WTC11 (cell line): ENCODE results near the gene EXOC6. TPM values are rescaled to one million over a fixed set of nuclear protein-coding genes. Genes with fewer than 3 reads are reported as not detected.
A peak's percentile ranks its signal among the peaks of the same experiment; 100 is the strongest.

Source experiments
- ATAC-seq: fragments of 200-7000 bp; cut with Tn5 transposase; 2 replicates; pipeline ENCODE4 v1.10.0; 2021; ENCODE audit warnings: mild to moderate bottlenecking, moderate library complexity
- CTCF ChIA-PET: fragments of 300-600 bp; sonication (Branson Sonifier 250); formaldehyde crosslinking; loops from one replicate; lab custom pipeline; 2021; ENCODE audit warnings: antibody characterized with exemption; lab: Charles Lee
- POLR2A ChIA-PET: fragments of 350-600 bp; sonication (Branson Sonifier 250); formaldehyde crosslinking; loops from one replicate; lab custom pipeline; 2021; ENCODE audit warnings: antibody characterized with exemption; lab: Charles Lee
- DNase-seq: peaks from one replicate; pipeline ENCODE4 v3.0.0; 2021; ENCODE audit warnings: low spot score
- H3K27ac Mint-ChIP-seq: 2 replicates; pipeline ENCODE4 v1.8.0; 2021; ENCODE audit warnings: mixed read lengths
- H3K27me3 Mint-ChIP-seq: 2 replicates; pipeline ENCODE4 v1.8.0; 2021; ENCODE audit warnings: low read depth, mild to moderate bottlenecking, moderate library complexity, mixed read lengths
- H3K36me3 Mint-ChIP-seq: 2 replicates; pipeline ENCODE4 v1.8.0; 2021; ENCODE audit warnings: mixed read lengths
- H3K4me1 Mint-ChIP-seq: 2 replicates; pipeline ENCODE4 v1.8.0; 2022; ENCODE audit warnings: mixed read lengths
- H3K4me3 Mint-ChIP-seq: 2 replicates; pipeline ENCODE4 v1.8.0; 2021; ENCODE audit warnings: mild to moderate bottlenecking, moderate library complexity, mixed read lengths
- H3K9me3 Mint-ChIP-seq: 2 replicates; pipeline ENCODE4 v1.8.0; 2021; ENCODE audit warnings: mixed read lengths
- CBFB ChIP-seq: sonication (generic); formaldehyde crosslinking; IDR thresholded peaks from 2 replicates; pipeline ENCODE4 v1.8.1; 2022; ENCODE audit warnings: mild to moderate bottlenecking, low read depth, missing genetic modification reagents
- EMX1 ChIP-seq: fragments of 250-450 bp; sonication (Bioruptor Pico); IDR thresholded peaks from 2 replicates; pipeline ENCODE4 v1.8.0; 2021; ENCODE audit warnings: mild to moderate bottlenecking
- GABPB1 ChIP-seq: sonication (generic); formaldehyde crosslinking; IDR thresholded peaks from 2 replicates; pipeline ENCODE4 v1.8.1; 2023; ENCODE audit warnings: mild to moderate bottlenecking, missing genetic modification reagents
- GRHL2 ChIP-seq: fragments of 250-450 bp; sonication (Bioruptor Pico); IDR thresholded peaks from 2 replicates; pipeline ENCODE4 v1.8.0; 2022; ENCODE audit warnings: mild to moderate bottlenecking, moderate library complexity; ENCODE audit not compliant: insufficient replicate concordance, severe bottlenecking
- KAT7 ChIP-seq: sonication (generic); formaldehyde crosslinking; IDR thresholded peaks from 2 replicates; pipeline ENCODE4 v1.8.1; 2023; ENCODE audit warnings: missing genetic modification reagents, mild to moderate bottlenecking, borderline replicate concordance
- NFE2L1 ChIP-seq: sonication (generic); formaldehyde crosslinking; IDR thresholded peaks from 2 replicates; pipeline ENCODE4 v1.8.1; 2023; ENCODE audit warnings: missing genetic modification reagents
- NR1H2 ChIP-seq: sonication (generic); formaldehyde crosslinking; IDR thresholded peaks from 2 replicates; pipeline ENCODE4 v1.9.0; 2021; ENCODE audit warnings: mild to moderate bottlenecking, moderate library complexity, missing genetic modification reagents
- OVOL2 ChIP-seq: fragments of 250-450 bp; sonication (Bioruptor Pico); IDR thresholded peaks from 2 replicates; pipeline ENCODE4 v1.9.0; 2021; ENCODE audit warnings: mild to moderate bottlenecking, borderline replicate concordance
- RORB ChIP-seq: fragments of 250-450 bp; sonication (Bioruptor Pico); IDR thresholded peaks from 2 replicates; pipeline ENCODE4 v1.9.0; 2021; ENCODE audit warnings: mild to moderate bottlenecking
- SMAD4 ChIP-seq: sonication (generic); formaldehyde crosslinking; IDR thresholded peaks from 2 replicates; pipeline ENCODE4 v1.8.0; 2022; ENCODE audit warnings: mild to moderate bottlenecking, missing genetic modification reagents
- total RNA-seq: library from RNA; stranded (reverse); gene quantifications from 3 replicates; pipeline ENCODE4 v1.2.3, GENCODE V29; 2021
- TF ChIP-seq, protein P1 (sequence below): fragments of 200-600 bp; IDR thresholded peaks from 2 replicates; pipeline ENCODE4 v1.8.0; 2022; ENCODE audit warnings: antibody characterized with exemption
- TF ChIP-seq, protein P2 (sequence below): sonication (generic); formaldehyde crosslinking; IDR thresholded peaks from 2 replicates; pipeline ENCODE4 v1.8.1; 2022; ENCODE audit warnings: mild to moderate bottlenecking, missing genetic modification reagents, moderate library complexity, borderline replicate concordance
- TF ChIP-seq, protein P3 (sequence below): sonication (generic); formaldehyde crosslinking; IDR thresholded peaks from 2 replicates; pipeline ENCODE4 v1.8.0; 2023; ENCODE audit warnings: mild to moderate bottlenecking, missing genetic modification reagents
- TF ChIP-seq, protein P4 (sequence below): sonication (generic); formaldehyde crosslinking; IDR thresholded peaks from 2 replicates; pipeline ENCODE4 v1.8.0; 2022; ENCODE audit warnings: mild to moderate bottlenecking, missing genetic modification reagents
- TF ChIP-seq, protein P5 (sequence below): sonication (generic); formaldehyde crosslinking; IDR thresholded peaks from 2 replicates; pipeline ENCODE4 v1.8.1; 2023; ENCODE audit warnings: mild to moderate bottlenecking, missing genetic modification reagents, moderate library complexity
- TF ChIP-seq, protein P6 (sequence below): fragments of 250-450 bp; sonication (Bioruptor Pico); IDR thresholded peaks from 2 replicates; pipeline ENCODE4 v2.1.2; 2022; ENCODE audit warnings: mild to moderate bottlenecking, moderate library complexity
- TF ChIP-seq, protein P7 (sequence below): sonication (generic); formaldehyde crosslinking; IDR thresholded peaks from 2 replicates; pipeline ENCODE4 v1.8.0; 2022; ENCODE audit warnings: mild to moderate bottlenecking, missing genetic modification reagents
- TF ChIP-seq, protein P8 (sequence below): fragments of 250-450 bp; sonication (Bioruptor Pico); IDR thresholded peaks from 2 replicates; pipeline ENCODE4 v1.9.0; 2021; ENCODE audit warnings: mild to moderate bottlenecking

EXOC6 gene
- total RNA-seq, 1 experiment from 2014 or later, result 5.0 TPM

DNA sequence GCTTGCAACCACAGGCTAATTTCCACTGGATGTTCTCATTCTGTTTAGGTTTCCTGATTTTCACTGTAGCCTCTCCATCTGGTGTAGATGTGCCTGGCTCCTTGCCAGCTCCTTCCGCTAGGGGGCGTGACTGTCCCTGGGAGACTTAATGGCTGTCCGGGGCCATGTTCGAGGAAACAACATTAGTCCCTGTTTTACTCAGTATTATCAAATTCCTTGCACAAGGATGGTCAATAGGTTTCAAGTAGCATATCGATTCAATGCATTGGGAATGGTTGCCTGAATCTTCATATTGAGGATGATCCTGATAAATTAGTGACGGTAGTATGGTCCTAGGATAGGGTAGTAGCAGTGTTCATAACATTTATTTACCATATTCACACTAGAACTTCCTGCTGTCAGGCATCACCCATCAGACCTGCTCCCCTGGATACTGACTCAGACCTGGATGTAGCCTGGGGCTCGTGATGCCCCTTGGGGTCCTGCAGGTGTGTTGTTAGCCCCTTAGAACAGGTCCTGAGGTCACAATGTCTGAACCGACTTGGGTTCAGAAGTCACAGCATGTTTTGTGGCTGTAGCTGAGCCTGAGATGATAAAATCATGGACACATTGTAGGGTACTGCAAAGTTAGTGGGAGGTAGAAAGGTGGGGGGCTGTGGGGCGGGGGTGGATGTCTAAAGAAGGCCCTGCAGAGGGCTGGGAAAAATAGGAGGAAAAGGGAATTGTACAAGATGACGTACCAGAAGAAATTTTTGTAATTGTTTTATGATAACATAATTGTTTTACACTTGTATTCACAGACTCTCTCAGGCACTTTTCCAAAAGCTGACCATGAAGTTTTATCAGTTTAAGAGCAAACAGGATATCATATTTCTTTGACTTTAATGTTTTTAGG is 8.9 kb upstream of the EXOC6 start:
- no peak overlapping the region for H3K27ac Mint-ChIP-seq
- H3K27me3 Mint-ChIP-seq, result no peaks in the 10 kb centered on the region; the same call in 1 of the 2 replicates
- H3K4me3 Mint-ChIP-seq, result no peak overlapping the region
- DNase-seq, result peak; percentile 89
- H3K9me3 Mint-ChIP-seq, result no peaks in the 10 kb centered on the region
- H3K4me1 Mint-ChIP-seq, result peaks cover 11% of the 10 kb centered on the region
- peak; percentile 88 for ATAC-seq
- POLR2A ChIA-PET, result no interaction called here
- no peaks in the 10 kb centered on the region for H3K36me3 Mint-ChIP-seq
- no peak for TF ChIP-seq GABPB1 (CRISPR knock-in tag)
- TF ChIP-seq, protein P1, sequence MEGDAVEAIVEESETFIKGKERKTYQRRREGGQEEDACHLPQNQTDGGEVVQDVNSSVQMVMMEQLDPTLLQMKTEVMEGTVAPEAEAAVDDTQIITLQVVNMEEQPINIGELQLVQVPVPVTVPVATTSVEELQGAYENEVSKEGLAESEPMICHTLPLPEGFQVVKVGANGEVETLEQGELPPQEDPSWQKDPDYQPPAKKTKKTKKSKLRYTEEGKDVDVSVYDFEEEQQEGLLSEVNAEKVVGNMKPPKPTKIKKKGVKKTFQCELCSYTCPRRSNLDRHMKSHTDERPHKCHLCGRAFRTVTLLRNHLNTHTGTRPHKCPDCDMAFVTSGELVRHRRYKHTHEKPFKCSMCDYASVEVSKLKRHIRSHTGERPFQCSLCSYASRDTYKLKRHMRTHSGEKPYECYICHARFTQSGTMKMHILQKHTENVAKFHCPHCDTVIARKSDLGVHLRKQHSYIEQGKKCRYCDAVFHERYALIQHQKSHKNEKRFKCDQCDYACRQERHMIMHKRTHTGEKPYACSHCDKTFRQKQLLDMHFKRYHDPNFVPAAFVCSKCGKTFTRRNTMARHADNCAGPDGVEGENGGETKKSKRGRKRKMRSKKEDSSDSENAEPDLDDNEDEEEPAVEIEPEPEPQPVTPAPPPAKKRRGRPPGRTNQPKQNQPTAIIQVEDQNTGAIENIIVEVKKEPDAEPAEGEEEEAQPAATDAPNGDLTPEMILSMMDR, result peak; percentile 91
- CTCF ChIA-PET, result interaction anchor here (0.5 to 2.1 kb wide), 35 partner anchors 9 to 581 kb away, joined by 3 to 35 read pairs (median 4); partner anchors contain the start of gene EXOC6

DNA sequence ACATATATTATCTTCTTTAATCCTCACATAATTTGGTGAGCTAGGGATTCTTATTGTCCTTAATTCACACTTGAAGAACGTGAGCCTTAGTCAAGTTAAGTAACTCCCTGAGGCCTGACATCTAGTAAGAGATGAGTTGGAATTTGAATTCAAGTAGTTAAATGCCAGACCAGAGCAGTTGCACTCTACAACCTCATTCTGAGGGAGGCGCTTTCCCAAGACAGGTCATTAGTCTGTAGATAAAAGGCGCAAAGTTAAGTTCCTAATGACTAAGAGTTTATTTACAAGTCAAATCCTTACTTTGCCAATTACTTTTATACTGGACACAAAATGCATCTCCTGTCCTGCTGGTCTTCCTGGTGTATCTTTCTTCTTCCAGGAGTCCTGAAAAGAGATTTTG is 3.6 kb upstream of the EXOC6 start:
- Mint-ChIP-seq H3K36me3 (no peaks in the 10 kb centered on the region), H3K4me1 (peaks cover 16% of the 10 kb centered on the region), H3K27me3 (peaks cover 40% of the 10 kb centered on the region), H3K27ac (no peak overlapping the region), H3K4me3 (no peak overlapping the region), H3K9me3 (peaks cover 15% of the 10 kb centered on the region)
- DNase-seq (no peak), ATAC-seq (peak; percentile 22; the same call in 1 of the 2 replicates)
- CTCF ChIA-PET, result interaction anchor here (2.7 kb wide), 1 partner anchor 36 kb away, joined by 23 read pairs; no protein-coding TSS in a partner anchor
- POLR2A ChIA-PET, result no interaction called here
- TF ChIP-seq NFE2L1 (CRISPR knock-in tag) (no peak), CBFB (no peak), NR1H2 (CRISPR knock-in tag) (no peak), RORB (no peak), KAT7 (CRISPR knock-in tag) (no peak), EMX1 (CRISPR knock-in tag) (no peak), OVOL2 (CRISPR knock-in tag) (no peak), SMAD4 (CRISPR knock-in tag) (no peak), GRHL2 (CRISPR knock-in tag) (no peak)
- TF ChIP-seq, protein P2, sequence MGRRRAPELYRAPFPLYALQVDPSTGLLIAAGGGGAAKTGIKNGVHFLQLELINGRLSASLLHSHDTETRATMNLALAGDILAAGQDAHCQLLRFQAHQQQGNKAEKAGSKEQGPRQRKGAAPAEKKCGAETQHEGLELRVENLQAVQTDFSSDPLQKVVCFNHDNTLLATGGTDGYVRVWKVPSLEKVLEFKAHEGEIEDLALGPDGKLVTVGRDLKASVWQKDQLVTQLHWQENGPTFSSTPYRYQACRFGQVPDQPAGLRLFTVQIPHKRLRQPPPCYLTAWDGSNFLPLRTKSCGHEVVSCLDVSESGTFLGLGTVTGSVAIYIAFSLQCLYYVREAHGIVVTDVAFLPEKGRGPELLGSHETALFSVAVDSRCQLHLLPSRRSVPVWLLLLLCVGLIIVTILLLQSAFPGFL, result no peak
- TF ChIP-seq, protein P3, sequence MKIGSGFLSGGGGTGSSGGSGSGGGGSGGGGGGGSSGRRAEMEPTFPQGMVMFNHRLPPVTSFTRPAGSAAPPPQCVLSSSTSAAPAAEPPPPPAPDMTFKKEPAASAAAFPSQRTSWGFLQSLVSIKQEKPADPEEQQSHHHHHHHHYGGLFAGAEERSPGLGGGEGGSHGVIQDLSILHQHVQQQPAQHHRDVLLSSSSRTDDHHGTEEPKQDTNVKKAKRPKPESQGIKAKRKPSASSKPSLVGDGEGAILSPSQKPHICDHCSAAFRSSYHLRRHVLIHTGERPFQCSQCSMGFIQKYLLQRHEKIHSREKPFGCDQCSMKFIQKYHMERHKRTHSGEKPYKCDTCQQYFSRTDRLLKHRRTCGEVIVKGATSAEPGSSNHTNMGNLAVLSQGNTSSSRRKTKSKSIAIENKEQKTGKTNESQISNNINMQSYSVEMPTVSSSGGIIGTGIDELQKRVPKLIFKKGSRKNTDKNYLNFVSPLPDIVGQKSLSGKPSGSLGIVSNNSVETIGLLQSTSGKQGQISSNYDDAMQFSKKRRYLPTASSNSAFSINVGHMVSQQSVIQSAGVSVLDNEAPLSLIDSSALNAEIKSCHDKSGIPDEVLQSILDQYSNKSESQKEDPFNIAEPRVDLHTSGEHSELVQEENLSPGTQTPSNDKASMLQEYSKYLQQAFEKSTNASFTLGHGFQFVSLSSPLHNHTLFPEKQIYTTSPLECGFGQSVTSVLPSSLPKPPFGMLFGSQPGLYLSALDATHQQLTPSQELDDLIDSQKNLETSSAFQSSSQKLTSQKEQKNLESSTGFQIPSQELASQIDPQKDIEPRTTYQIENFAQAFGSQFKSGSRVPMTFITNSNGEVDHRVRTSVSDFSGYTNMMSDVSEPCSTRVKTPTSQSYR (CRISPR knock-in tag), result no peak
- TF ChIP-seq, protein P4, sequence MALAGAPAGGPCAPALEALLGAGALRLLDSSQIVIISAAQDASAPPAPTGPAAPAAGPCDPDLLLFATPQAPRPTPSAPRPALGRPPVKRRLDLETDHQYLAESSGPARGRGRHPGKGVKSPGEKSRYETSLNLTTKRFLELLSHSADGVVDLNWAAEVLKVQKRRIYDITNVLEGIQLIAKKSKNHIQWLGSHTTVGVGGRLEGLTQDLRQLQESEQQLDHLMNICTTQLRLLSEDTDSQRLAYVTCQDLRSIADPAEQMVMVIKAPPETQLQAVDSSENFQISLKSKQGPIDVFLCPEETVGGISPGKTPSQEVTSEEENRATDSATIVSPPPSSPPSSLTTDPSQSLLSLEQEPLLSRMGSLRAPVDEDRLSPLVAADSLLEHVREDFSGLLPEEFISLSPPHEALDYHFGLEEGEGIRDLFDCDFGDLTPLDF (CRISPR knock-in tag), result no peak
- TF ChIP-seq, protein P5, sequence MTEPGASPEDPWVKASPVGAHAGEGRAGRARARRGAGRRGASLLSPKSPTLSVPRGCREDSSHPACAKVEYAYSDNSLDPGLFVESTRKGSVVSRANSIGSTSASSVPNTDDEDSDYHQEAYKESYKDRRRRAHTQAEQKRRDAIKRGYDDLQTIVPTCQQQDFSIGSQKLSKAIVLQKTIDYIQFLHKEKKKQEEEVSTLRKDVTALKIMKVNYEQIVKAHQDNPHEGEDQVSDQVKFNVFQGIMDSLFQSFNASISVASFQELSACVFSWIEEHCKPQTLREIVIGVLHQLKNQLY (CRISPR knock-in tag), result no peak
- TF ChIP-seq, protein P6, sequence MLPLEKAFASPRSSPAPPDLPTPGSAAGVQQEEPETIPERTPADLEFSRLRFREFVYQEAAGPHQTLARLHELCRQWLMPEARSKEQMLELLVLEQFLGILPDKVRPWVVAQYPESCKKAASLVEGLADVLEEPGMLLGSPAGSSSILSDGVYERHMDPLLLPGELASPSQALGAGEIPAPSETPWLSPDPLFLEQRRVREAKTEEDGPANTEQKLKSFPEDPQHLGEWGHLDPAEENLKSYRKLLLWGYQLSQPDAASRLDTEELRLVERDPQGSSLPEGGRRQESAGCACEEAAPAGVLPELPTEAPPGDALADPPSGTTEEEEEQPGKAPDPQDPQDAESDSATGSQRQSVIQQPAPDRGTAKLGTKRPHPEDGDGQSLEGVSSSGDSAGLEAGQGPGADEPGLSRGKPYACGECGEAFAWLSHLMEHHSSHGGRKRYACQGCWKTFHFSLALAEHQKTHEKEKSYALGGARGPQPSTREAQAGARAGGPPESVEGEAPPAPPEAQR (CRISPR knock-in tag), result no peak
- TF ChIP-seq, protein P7, sequence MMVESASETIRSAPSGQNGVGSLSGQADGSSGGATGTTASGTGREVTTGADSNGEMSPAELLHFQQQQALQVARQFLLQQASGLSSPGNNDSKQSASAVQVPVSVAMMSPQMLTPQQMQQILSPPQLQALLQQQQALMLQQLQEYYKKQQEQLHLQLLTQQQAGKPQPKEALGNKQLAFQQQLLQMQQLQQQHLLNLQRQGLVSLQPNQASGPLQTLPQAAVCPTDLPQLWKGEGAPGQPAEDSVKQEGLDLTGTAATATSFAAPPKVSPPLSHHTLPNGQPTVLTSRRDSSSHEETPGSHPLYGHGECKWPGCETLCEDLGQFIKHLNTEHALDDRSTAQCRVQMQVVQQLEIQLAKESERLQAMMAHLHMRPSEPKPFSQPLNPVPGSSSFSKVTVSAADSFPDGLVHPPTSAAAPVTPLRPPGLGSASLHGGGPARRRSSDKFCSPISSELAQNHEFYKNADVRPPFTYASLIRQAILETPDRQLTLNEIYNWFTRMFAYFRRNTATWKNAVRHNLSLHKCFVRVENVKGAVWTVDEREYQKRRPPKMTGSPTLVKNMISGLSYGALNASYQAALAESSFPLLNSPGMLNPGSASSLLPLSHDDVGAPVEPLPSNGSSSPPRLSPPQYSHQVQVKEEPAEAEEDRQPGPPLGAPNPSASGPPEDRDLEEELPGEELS, result no peak
- TF ChIP-seq, protein P8, sequence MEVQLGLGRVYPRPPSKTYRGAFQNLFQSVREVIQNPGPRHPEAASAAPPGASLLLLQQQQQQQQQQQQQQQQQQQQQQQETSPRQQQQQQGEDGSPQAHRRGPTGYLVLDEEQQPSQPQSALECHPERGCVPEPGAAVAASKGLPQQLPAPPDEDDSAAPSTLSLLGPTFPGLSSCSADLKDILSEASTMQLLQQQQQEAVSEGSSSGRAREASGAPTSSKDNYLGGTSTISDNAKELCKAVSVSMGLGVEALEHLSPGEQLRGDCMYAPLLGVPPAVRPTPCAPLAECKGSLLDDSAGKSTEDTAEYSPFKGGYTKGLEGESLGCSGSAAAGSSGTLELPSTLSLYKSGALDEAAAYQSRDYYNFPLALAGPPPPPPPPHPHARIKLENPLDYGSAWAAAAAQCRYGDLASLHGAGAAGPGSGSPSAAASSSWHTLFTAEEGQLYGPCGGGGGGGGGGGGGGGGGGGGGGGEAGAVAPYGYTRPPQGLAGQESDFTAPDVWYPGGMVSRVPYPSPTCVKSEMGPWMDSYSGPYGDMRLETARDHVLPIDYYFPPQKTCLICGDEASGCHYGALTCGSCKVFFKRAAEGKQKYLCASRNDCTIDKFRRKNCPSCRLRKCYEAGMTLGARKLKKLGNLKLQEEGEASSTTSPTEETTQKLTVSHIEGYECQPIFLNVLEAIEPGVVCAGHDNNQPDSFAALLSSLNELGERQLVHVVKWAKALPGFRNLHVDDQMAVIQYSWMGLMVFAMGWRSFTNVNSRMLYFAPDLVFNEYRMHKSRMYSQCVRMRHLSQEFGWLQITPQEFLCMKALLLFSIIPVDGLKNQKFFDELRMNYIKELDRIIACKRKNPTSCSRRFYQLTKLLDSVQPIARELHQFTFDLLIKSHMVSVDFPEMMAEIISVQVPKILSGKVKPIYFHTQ (CRISPR knock-in tag), result no peak
